ENCODE data around the gene CCDC141.

GRCh38 chr2:178954049-178954448, 95.9 kb downstream of the CCDC141 start:
- TF ChIP-seq GATA2 (IDR thresholded peaks at IDR 0.05; ENCODE audit: low read depth, low read length) (no peak), GATA3 (IDR thresholded peaks at IDR 0.05; ENCODE audit: low read depth, low read length) (0 out of 2 replicates have a peak, but pooled peaks have one; percentile 15)

All from SH-SY5Y (cell line).